GM19193 (cell line): ENCODE results near the gene TCF12.

Source experiments
- POLR2A ChIP-seq: IDR thresholded peaks from 4 replicates; pipeline ENCODE4 v1.6.1; 2011; ENCODE audit not compliant: insufficient read depth, insufficient read length; ENCODE audit errors: extremely low read depth

The TCF12 gene

DNA sequence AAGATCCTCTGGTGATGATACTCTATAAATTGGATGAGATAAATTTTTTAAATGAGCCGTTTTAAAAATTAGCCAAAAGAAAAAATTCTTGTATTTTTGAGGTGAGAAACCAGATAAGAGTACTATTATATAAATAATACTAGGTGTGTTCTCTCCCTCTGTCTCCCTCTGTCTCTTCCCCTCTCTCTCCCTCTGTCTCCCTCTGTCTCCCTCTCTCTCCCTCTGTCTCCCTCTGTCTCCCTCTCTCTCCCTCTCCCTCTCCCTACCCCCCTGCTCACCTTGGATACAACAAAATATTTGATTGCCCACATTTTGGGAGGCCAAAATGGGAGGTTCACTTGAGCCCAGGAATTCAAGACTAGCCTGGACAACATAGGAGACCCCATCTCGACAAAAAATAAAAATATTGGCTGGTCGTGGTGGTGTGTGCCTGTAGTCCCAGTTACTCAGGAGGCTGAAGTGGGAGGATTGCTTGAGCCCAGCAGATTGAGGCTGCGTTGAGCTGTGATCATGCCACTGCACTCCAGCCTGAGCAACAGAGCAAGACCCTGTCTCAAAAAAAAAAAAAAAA is 168.5 kb downstream of the TCF12 start:
- no peak for TF ChIP-seq POLR2A

DNA sequence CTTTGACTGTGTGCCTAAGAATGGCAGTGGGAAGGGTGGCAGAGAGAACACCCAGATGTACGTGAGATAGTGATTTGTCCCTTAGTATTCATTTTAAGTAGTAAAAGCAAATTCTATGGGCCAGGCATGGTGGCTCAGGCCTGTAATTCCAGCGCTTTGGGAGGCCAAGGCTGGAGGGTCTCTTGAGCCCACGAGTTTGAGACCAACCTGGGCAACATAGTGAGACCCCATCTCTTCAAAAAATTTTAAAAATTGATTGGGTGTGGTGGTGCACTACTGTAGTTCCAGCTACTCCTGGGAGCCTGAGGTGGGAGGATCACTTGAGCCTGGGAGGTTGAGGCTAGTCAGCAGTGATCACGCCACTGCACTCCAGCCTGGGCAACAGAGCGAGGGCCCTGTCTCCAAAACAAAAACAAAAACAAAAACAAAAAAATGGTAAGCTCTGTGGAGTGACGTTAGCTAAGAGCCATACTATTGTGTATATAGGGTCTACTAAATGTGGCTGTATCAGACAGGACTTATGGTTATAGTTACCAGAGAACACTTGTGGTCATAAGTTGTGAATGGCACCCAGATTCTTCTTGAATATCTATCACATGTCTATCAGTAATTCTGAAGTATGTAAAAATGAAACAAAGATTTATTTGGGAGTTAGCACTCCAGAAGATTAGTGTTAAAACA is 171.5 kb downstream of the TCF12 start:
- no peak for TF ChIP-seq POLR2A

DNA sequence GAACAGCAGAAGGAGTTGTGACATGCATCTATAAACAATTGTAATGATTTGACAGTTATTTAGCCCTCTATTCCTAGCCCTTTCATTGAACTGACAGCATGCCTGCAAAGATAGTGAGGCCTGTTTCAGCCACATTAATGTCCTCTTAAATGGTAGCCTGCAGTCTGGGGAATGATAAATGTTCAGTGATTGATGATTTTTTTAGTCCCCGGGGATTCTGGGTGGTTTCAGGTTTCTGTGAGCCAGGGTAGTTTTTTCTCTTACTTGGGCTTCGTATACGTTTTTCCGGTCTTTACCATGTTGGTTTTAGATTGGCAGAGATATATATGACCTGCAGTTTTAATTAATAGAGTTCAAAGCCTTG is 172.0 kb downstream of the TCF12 start:
- no peak for TF ChIP-seq POLR2A

DNA sequence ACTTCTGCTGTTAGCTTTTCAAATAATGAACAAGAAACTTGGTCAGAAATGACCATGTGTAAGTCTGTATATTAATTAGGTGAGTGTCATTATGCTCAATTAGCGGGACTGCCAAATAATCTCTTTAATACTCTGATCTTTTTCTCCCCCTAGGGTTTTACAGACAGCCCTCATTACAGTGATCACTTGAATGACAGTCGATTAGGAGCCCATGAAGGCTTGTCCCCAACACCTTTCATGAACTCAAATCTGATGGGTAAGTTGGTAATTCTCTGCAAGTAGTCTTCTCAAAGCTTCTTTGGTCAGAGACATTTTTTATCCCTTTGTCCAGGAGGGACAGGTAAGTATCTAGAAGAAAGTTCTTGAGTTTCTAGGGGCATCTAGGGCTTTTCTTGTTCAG is 173.2 kb downstream of the TCF12 start:
- no peak for TF ChIP-seq POLR2A

DNA sequence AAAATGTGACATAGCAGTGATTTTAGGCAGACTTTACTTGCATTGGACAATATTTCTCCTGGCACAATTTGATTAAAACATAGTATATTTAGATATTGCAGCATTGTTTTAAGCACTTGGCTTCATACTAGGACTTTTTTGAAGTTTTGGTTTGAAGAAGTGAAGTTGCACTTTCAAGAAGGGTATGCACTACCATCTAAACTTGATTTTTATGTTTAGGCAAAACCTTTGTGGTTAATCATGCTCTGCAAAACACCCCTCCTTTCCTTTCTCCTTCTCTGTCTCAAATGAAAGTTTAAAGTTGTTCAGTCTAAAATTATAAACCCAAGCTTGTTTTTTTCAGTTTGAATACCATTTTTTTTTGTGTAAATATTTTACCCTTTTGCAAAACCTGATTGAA is 173.8 kb downstream of the TCF12 start:
- TF ChIP-seq POLR2A = no peak

DNA sequence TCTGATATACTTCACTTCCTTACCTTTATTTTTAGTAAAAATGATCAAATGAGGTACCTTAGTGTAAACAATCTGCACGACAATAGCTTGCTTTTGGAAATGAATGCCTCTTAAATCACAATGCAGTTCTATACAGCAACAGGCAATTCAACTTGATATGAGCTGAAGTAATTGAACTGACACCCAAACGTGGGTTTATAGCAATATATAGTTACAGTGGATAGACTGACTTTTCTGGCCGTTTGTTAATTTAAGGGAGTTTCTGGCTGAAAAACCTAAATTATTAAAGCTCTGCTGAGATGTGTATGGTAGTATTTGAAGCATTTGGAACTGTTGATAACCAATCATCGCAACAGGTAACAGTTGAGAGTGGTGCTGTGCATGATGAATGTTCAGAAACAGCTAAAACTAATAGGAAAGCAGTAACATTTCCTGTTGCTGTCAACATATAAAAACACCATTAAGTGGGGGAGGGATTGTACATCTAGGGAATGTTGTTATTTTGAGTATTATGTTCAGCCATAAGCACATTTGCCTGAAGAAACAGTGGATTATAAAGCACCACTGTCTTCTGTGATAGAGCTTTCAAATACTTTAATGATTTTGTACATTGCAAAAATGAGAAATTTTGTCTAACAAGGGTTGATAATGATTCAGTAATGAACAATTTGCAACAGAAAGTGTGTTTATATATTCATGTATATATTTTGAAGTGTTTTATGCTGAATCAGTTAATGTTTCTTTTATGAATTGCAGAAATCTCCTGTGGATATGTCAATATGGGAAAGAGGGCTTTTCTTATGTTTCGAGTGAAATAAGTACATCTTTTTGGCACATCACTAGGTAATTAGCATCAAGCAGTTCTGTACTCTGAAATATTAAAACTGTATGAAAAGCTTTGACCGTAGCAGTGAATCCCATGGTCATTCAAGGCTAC is 176.1 kb downstream of the TCF12 start:
- no peak for TF ChIP-seq POLR2A

DNA sequence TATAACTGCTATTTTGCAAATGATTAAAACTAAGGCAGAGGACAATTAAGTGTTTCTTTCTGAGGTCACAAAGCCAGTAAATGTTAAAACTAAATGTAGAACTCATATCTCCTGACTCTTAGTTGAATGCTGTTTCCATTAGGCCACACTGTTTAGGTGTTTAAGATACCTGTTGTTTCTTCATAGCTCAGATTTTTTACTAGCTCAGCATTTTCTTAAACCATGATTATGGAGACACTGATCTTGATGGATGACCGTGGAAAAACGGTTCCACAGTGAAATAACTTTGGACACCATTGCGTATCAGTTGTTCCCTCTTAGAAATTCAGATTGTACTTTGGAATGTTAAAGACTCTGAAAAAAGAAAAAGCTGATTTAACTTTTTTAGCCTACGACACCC is 177.5 kb downstream of the TCF12 start:
- no peak for TF ChIP-seq POLR2A

DNA sequence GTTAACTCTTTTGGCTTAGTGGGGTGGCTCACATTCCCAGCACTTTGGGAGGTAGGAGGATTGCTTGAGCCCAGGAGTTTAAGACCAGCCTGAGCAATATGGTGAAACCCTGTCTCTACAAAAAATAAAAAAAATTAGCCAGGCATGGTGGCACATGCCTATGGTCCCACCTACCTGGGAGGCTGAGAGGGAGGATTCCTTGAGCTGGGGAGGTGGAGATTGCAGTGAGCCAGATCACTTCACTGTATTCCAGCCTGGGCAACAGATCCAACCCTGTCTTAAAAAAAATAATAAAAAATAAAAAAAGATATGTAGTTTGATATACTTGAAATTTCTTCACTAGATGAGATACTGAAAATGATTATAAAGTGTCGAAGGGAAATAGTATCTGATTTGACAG is 178.8 kb downstream of the TCF12 start:
- TF ChIP-seq POLR2A = no peak

DNA sequence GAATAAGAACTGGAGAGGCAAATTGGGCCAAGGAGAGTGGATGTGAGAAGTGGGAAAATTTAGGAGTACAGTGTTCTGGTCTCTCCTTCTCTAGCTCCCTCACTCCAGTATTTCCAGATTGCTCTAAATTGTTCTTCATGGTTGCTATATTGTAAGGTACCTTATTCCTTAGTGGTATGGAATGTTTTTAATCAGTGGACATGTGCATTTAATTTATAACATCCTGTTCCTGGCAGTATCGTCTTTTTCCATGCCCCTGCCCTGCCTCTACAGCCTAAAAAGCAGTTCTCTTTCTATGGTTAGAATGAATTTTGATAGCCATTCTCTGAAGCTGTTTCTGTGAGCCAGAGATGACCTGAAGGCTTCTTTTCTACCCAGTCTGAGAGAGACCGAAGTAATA is 180.5 kb downstream of the TCF12 start:
- no peak for TF ChIP-seq POLR2A

DNA sequence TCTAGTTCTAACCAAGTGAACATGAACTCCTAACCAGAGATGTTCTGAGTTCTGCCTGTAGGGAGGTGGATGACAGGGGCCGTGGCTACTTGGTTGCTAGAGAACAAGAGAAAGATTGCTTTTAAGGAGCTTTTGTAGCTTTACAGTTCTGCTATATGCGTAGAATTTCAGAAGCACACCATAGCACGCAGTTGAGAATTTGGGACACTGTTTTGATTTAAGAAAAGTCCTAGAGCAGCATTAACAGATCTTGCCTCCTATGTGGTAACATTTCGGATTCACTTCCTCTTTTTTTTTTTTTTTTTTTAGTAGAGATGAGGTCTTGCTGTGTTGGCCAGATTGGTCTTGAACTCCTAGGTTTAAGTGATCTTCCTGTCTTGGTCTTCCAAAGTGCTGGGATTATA is 181.7 kb downstream of the TCF12 start:
- no peak for TF ChIP-seq POLR2A

DNA sequence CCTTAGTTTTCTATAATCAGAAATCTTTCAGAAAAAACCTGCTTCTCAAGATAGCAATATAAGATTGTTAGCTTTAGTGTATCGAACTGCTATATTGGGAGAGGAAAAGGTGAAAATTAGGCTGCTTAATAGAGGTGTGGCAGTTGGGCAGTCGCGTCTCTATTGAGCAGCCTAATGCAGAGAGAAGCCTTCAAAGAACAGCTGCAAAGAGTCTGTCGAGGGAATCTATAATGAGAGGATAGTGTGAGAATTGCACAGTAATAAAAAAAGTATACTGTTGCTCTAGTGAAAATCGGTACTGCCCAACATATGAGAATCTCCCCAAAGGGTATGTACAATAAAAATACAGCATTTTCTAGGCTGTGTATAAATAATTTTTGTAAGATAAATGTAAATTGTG is 184.4 kb downstream of the TCF12 start:
- no peak for TF ChIP-seq POLR2A

DNA sequence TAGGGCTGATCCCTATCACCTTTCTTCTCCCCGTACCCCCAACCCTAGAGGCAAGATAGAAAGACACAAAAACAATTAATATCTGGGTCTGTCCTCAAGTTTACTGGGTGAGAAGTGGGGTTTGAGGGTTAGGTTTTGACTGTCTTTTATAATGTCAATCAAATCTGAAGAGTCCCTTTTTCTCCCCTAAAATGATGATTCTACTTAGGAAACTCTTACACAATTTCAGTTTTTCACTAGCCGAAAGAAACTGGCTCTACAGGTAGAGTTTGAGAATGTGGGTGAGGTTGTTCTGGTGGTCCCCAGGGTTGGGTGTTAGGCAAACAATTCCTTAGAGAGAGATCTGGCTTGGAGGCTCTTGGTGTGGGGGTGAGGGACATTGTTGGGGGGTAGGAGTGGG is 189.9 kb downstream of the TCF12 start:
- no peak for TF ChIP-seq POLR2A

DNA sequence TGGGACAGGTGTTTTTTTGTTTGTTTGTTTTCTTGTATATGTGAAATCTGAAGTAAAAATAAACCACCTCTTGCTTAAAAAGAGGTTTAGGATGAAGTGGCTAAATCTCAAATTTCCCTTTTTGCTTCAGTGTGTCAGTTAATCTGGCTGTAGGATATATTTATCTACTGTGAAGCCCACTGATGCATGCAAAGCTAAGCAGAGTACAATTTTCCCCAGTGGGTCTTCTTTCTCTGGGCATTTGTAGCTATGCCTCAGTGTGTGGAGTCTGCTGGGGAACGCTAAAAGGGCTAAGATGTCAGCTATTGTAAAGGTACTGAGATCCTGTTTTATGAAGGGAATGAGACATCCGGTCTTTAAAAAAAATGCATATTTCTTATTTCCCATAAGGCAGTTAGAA is 190.6 kb downstream of the TCF12 start:
- no peak for TF ChIP-seq POLR2A

DNA sequence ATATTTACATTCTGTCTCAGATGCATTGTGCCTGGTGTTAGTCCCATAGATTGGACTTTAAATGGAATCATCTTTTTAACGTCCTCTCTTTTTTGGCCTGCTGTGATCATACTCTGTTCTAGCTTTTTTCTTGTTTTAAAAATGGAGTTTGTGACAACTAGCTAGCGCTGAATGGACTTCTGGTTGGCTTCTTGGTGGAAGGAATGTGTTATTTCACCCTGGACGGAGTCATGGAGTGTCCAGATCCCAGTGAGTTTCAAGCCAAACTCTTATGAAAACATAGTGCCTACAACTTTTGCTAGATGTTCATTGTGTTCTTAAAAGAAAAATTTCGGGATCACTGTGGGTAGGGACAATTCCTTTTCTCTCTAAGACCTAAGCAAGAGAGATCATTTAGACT is 192.6 kb downstream of the TCF12 start:
- TF ChIP-seq POLR2A = no peak

DNA sequence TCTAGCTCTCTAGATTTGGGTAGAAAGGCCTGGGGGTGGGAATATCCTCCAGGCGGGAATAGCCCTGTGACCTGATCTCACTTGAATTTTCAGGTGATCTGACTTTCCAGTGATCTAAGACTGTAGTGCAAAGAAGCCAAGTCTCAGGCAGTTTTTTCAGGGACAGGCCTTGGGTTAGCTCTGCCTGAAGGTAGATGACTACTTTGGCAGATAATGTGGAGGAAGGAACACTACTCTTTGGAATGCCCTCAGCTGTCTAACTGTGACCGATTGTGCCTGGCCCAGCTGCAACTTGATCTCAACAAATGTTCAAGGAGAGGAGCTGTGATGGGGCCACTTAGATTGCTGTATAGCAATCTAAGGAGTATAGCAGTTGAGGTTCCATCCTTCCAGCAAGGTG is 193.7 kb downstream of the TCF12 start:
- TF ChIP-seq POLR2A = no peak

DNA sequence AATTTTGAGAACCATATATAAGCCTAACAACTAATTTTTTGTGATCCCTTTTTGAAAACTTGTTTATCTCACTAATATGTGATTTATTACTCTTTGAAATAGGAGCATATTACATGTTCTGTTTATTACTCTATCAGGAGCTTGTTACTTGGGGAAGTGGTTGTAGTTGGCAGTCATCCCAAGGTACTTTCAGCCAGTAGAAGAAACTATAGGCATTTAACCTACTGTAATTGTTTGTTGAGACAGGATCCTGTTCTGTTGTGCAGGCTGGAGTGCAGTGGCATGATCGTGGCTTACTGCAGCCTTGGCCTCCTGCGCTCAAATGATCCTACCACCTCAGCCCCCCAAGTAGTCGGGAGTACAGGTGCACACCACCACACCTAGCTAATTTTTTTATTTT is 195.6 kb downstream of the TCF12 start:
- no peak for TF ChIP-seq POLR2A
